NCI-H226 (cell line): ENCODE results near the gene SLMAP.

Experiments used
- DNase-seq: peaks from one replicate; pipeline ENCODE4 v3.0.0-alpha.2; 2015

The SLMAP gene, protein sequence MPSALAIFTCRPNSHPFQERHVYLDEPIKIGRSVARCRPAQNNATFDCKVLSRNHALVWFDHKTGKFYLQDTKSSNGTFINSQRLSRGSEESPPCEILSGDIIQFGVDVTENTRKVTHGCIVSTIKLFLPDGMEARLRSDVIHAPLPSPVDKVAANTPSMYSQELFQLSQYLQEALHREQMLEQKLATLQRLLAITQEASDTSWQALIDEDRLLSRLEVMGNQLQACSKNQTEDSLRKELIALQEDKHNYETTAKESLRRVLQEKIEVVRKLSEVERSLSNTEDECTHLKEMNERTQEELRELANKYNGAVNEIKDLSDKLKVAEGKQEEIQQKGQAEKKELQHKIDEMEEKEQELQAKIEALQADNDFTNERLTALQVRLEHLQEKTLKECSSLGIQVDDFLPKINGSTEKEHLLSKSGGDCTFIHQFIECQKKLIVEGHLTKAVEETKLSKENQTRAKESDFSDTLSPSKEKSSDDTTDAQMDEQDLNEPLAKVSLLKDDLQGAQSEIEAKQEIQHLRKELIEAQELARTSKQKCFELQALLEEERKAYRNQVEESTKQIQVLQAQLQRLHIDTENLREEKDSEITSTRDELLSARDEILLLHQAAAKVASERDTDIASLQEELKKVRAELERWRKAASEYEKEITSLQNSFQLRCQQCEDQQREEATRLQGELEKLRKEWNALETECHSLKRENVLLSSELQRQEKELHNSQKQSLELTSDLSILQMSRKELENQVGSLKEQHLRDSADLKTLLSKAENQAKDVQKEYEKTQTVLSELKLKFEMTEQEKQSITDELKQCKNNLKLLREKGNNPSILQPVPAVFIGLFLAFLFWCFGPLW

DNA sequence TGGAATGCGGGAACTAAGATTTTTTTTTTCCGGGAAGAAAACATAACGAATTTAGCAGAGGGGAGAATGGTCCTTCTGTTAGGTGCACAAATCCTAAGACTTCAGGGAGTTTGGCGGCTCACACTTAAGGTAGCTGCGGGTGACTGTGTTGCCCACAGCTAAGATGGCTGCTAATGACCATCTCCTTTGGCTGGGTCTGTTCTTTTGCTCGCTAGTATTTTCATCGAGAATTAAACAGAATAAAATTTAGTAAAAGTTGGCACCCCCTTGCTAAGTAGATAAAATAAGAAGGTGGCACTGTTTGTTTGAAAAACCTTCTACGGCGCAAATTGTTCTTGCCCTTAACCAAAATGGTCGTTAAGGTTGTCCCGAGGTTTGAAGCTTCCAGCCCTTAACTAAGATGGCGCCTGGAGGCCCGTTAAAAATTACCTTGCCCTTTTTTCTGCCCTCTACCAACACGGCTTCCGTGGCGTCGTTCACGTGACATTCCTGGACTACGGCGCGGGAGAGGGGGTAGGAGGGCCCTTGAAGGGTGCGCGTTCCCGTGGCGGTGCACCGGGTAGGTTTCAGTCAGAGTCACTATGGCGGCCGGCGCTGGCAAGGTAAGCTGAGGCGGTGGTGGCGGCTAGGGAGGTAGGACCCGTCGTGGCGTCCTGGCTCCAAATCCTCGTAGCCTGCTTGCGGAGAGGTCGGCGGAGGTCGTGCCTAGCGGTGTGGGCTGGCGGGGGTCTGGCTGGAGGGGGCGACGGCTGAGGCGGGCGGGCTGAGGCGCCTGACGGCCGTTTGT lies at the start of gene SLMAP:
SLMAP (plus strand) TSS at position 569 of the 787 bp plus-strand sequence. CDS start 1,343 bp downstream, outside the sequence.
- DNase-seq: peak; percentile 98

DNA sequence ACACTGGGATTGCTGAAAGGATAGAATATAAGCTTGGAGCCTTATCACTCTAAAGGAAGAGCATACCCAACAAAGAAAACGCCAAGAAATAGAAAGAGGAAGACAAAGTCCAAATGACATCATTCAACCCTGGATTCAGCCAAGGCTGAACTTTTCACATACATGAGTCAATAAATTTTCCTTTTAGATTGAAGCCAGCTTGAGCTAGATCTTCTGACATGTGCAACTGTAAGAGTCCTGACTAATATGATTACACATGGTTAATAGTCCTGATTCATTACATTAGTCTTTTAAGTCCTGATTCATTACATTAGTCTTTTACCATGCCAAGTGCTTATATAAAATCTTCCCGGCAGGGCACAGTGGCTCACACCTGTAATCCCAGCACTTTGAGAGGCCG lies 49.6 kb upstream of the SLMAP start:
- DNase-seq: peak; percentile 85

DNA sequence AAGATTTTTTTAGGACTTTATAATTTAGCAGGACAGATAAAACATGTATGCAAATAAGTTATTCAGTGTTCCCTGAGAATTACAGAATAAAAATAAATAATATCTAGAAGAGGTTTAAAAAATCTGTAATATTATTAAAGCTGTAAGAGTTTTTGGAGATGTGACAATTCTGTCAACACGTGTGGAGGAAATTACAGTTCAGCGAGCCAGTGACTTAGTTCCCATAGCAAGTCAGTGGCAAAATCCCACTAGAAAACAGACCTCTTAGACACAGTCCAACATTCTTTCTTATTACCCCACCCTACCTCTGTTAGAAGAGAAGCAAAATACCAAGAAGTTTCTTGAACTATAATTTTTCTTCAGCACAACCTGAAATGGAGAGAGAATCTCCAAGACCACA lies 47.1 kb upstream of the SLMAP start:
- no peak for DNase-seq

DNA sequence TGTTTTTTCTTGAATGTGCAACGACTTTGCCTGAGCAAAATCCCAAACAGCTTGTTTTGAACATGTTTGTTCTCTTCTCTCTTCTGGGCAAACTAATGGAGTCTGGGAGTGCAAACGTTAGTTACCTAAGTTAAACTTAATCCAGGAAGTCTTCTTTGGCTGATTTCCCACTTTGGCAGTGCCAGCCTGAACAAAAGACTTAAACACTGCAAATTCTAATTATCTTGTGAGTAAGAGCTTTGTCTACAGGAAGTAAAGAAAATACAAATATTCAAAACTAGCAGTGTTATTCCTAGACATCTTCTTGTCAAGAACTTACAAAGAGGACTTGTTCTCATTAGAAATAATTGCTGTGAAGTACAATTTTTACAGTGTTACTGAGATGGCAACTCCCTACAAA lies 46.5 kb upstream of the SLMAP start:
- no peak for DNase-seq

DNA sequence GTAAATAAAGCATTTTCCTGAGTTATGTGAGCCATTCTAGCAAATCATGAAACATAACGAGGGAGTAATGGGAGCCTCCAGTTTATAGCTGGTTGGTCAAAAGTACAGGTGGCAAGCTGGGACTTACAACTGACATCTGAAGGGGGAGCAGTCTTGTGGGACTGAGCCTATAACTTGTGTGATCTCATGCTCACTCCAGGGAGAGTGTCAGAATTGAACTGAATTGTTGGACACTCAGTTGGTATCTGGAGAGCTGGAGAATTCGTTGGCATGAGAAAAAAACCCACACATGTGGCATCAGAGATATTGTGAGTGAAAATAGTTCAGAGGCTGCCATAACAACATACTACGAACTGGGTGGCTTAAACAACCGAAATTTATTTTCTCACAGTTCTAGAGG lies 40.4 kb upstream of the SLMAP start:
- DNase-seq: no peak

DNA sequence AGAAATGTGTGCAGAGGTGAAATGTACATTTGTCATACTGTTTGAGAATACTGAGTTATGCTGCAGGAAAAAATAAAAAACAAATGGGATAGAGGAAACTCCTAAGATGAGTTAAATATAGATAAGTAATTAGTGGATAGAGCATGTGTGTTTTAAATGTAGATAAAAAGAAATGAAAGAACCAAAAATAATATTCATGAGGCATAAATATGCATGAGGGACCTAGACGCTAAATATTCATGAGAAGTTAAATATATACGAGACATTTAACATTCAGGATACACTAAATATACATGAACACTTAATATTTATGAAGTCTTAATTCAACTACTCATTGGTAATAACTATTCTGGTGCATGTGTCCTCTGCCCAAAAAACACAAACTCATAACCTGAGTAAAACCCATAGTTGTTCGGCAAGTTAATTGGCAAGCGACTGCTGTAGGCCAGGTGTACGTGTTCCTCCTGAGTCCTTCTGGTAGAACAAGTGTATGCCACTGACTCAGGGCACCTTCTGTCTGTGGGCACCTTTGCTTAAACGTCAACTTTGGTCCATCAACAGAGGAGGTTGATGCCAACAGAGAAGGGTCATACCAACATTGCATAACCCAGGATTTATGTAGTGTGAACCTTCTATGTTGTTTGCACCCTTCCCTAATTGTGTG lies 38.8 kb upstream of the SLMAP start:
- DNase-seq: no peak

DNA sequence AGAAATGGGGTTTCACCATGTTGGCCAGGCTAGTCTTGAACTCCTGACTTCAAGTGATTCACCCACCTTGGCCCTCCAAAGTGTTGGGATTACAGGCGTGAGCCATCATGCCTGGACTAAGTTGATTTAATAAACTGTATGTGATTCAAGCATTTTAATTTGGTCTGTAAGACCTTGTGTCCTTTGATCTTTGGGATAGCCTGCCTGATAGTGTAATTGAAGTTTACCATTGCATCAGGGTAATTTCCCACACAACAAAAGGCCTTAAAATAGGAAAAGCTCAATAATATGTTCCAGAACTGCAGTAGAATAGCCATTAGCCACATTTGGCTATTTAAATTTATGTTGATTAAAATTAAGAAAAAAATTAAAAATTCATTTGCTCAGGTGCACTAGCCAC lies 38.0 kb upstream of the SLMAP start:
- no peak for DNase-seq

DNA sequence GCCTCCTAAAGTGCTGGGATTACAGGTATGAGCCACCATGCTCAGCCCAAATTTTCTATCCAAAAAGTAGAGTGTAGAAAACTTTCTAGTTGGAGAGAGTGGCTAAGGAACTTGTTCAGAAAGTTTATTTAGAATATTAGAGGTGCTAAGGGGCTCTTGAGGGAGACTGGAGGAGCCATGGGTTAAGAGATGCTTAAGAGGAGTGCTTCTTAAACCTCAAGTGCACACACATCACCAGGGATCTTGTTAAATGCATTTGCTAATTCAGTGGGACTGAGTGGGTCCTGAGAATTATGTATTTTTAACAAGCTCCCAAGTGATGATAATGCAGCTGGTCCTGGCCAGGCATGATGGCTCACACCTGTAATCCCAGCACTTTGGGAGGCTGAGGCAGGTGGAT lies 29.7 kb upstream of the SLMAP start:
- no peak for DNase-seq

DNA sequence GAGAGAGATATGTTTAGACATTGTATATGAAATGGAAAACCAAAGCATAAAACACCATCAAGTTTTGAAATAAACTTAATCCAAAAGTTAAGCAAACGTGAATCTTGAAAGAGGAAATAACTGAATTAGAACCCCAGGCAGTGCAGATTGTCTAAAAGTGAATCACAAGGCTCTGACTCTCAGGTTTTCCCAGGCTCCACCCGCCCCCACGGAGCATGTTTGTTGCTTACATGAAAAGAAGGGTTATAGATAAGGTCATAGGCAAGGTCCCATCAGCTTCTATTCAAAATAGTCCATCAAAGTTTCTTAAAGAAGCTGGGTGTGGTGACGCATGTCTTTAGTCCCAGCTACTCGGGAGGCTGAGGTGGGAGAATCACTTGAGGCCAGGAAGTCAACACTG lies 29.0 kb upstream of the SLMAP start:
- peak; percentile 42 for DNase-seq

DNA sequence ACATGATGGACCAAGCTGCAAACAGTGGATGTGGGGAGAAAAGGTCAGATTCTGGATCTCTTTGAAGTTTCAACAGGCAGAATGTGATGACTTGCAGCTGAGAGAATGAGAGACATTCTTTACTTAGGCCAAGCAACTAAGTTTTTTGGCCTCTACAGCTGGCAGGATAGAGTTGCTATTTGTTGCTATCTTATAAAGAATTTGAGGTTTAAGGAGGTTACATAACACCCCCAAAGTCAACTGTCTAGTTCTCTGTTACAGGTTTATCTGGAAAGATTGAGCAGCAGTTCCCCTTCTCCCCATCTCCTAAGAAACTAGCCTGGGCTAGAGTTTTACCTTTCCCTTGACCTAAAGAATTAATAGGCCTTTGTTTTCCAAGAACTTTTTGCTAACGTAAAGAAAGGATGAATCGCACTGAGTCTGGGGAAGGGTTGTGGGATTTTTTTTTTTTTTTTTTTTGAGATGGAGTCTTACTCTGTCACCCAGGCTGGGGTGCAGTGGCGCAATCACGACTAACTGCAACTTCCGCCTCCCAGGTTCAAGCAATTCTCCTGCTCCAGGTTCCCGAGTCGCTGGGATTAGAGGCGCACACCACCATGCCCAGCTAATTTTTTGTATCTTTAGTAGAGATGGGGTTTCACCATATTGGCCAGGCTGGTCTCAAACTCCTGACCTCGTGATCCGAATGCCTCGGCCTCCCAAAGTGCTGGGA lies 26.6 kb upstream of the SLMAP start:
- DNase-seq: peak; percentile 83

DNA sequence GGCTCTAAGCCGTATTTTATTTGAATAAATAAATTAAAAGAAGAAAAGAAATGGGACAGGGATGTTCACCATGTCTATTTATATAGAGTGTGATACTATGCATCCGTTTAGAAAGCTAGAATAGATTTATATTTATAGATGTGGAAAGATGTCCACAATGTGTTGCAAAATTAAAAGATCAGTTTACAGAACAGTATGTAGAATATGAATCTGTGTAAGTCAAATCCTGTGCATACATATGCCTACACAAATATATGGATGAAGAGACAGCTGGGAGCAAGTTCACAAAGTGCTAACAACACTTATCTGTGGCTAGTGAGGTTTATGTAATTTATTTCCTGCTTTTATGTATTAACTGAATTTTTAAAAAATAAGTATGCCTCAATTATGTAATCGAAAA lies 25.4 kb upstream of the SLMAP start:
- DNase-seq: no peak

DNA sequence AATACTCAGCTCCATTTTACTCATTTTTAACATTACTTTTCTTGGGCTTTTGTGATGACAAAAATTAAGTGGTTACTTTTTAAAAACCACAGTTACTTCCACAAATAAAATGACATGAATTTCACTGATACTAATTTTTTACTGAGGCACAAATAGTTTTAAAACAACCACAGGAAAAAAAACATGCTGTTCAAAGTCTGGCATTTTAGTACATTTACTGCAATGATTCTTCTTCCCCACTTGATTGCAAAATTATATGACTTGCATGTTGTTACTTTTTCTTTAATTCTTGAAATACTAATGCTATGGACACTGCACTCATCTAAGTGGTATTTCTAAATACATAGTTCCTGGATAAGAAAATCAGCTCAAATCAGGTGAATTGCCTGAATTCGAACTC lies 24.8 kb upstream of the SLMAP start:
- no peak for DNase-seq

DNA sequence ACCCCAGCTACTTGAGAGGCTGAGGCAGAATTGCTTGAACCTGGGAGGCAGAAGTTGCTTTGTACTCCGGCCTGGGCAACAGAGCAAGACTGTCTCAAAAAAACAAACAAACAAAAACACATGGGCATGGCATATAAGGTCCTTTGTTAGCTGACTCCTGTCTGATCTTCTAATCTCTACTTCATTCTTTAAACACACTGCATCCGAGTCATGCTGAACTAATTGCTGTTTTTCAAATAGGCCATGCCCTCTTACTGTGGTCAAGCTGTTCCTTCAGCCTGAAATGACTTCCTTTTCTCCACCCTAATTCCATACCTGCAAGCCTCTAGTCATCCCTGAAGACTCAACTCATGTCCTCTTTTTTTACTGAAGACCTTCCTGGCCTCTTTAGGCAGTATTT lies 22.3 kb upstream of the SLMAP start:
- DNase-seq: peak; percentile 42

DNA sequence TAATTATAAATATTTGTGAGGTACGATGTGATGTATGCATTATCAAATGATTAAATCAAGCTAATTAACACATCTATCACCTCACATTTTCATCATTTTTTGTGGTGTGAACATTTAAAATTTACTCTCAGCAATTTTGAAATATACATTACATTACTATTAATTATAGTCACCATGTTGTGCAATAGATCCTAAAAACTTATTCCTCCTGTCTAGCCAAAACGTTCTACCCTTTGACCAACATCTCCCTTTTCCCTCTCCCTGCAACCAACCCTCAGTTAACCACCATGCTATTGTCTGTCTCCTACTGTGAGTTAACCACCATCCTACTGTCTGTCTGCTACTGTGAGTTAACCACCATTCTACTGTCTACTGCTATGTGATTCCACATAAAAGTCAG lies 20.7 kb upstream of the SLMAP start:
- no peak for DNase-seq

DNA sequence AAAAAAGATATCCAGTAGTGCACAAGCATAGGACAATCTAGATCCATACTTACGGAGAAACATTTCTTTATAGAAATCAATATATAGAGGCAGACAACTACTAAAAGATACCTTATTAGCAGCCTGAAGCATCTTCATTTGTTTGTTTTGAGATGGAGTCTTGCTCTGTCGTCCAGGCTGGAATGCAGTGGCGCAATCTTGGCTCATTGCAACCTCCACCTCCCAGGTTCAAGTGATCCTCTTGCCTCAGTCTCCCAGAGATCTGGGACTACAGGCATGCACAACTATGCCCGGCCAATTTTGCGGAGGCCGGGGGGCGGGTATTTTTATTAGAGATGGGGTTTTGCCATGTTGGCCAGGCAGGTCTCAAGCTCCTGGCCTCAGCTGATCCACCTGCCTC lies 18.3 kb upstream of the SLMAP start:
- no peak for DNase-seq

DNA sequence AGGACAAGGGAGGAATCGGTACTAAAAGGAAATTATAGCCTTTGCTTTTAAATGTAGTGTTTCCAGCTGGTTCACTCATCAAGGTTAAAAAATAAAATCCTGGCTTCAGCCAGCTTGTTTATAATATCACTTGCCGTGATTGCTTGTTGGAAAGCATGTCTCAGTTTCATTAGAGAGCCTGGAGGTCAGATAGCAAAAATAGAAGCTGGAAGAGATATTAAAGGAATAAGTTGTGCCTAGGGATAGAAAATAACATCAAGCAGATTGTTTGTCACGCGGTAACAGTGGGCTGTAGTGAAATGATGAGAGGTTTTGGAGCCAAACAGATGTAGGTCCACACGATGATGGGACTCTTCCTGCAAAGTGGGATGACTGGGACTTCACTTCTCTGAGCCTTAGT lies 17.7 kb upstream of the SLMAP start:
- DNase-seq: no peak

DNA sequence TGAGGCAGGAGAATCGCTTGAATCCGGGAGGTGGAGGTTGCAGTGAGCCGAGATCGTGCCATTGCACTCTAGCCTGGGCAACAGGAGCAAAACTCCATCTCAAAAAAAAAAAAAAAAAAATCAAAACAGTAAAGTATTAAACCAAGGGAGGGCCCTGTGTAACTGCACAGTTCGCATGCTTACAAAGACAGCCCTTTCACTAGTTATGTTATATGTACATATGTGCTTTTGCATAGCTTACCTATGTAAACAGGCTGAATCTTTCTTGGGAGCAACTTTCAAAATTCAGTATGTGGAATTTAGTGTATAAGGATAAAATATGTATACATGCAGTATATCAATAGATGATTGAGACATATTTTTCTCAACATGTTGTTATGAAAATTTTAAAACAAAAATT lies 16.1 kb upstream of the SLMAP start:
- no peak for DNase-seq

DNA sequence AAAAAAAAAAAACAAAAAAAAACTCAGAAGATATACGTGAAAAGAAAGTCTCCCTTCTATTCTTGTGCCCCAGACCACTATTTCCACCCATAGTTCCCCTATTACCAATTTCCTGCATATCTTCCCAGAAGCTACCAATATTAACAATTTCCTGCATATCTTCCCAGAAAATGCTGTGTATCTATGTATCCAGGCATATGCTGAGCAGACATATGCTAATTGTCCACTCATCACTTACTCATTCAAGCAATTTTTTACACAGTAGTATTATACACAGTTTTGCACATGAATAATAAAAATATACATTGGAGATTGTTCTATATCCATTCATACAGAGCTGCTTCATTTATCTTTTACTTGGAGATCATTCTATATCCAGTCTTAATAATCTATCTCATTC lies 12.6 kb upstream of the SLMAP start:
- no peak for DNase-seq

DNA sequence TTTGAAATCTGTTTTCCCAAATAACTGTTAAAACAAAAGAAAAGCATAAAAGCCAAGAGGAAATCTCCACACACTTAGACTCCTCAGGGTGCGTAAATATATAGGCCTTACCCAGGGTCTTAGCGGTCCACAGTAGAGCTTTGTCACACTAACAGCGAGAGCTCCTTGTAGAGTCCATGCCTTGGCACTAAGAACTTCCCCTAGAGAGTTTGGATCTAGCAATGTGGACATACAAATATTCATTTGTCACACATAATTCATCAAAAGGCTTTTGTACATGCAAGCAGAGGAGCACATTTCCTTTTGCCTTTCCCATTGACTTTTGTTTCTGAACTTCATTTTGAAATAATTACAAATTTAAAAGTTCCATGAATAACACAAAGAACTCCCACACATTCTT lies 11.0 kb upstream of the SLMAP start:
- no peak for DNase-seq

DNA sequence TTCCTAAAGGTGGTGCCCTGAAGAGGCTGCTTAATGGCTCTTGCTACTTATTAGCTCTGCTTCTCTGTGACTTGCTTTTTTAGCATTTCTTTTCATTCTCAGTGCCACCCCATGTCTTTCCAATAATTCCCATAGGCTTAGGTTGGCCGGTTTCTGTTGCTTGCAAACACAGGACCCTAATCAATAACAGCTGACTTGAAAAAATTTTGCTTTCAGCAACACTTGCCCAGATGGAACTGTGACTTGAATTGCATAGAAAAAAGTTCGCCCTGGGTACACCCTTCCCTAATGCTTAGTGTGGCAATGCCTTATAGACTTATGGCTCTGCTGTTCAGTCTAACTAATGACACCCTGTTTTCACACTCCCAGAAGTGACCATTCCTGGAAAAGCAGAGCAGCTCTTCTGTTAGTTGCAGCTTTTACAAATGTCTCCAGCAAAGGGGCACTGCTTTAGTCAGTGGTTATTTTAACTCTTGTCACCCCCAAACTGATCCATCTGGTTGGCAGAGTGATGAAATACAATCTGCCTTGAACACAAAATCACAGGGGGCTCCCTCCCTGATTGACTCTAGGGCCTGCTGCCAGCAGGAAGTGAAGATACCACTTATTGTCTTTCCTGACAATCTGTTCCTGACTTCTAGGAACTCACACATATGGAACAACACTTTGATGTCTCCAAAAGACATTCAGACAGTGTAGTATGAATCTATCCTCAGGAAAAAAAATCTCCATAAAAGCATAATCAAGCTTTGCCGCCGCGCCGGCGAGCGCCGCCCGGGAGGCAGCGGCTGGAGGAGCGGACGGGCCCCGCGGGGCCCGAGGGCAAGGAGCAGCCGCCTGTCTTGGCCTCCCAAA lies 9.7 kb upstream of the SLMAP start:
- no peak for DNase-seq

DNA sequence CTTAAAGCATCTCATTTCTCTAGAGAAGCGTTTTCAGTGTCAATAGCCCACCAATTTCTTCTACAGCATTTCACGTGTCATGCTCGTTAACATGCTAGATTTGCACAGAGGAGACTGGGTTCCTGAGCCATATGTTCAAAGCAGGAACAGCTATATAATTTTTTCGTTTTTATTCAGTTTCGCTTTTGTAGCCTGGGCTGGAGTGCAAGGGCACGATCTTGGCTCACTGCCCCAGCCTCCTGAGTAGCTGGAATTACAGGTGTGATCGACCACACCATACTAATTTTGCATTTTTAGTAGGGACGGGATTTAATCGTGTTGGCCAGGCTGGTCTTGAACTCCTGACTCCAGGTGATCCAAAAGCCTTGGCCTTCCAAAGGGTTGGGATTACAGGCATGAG lies 6.6 kb upstream of the SLMAP start:
- DNase-seq: no peak
